Right lobe of liver (tissue), 6 donors: Measurements from ENCODE around the gene CHMP2B. TPM values are rescaled to one million over a fixed set of nuclear protein-coding genes. Genes with fewer than 3 reads are reported as not detected.

Source experiments
- ATAC-seq, 4 donors: fragments of 200-7000 bp; cut with Tn5 transposase; one replicate each; pipeline ENCODE4 v1.9.1; 2020; ENCODE audit warnings: mild to moderate bottlenecking in 4 of 4, moderate library complexity in 4 of 4
- DNase-seq, 3 donors: peaks; one replicate each; pipeline ENCODE4 v3.0.0-alpha.2; 2020
- H3K27ac ChIP-seq, 3 donors: fragments of 200-600 bp; one replicate each; pipeline ENCODE4 v1.8.0; 2022
- H3K27me3 ChIP-seq, 2 donors: fragments of 200-600 bp; one replicate each; pipeline ENCODE4 v1.8.0; 2022
- H3K36me3 ChIP-seq, 4 donors: fragments of 200-600 bp; sonication (generic) in 1 of 4; one replicate each; pipeline versions ENCODE4 v1.5.1 to v1.8.0; 2017 to 2022; ENCODE audit warnings: control low read depth in 1 of 4
- H3K4me1 ChIP-seq, 4 donors: fragments of 200-600 bp; sonication (generic) in 1 of 4; one replicate each; pipeline versions ENCODE4 v1.5.1 to v1.8.0; 2017 to 2022; ENCODE audit warnings: control low read depth in 1 of 4
- H3K4me3 ChIP-seq, 3 donors: fragments of 200-600 bp; one replicate each; pipeline ENCODE4 v1.8.0; 2022
- H3K9me3 ChIP-seq, 4 donors: fragments of 200-600 bp; sonication (generic) in 1 of 4; one replicate each; pipeline versions ENCODE4 v1.5.1 to v1.8.0; 2017 to 2022; ENCODE audit warnings: control low read depth in 1 of 4
- CTCF ChIP-seq, 4 donors: fragments of 200-600 bp in 3 of 4; fragments of 450-650 bp in 1 of 4; IDR thresholded peaks; one replicate each; pipeline versions ENCODE4 v1.5.1 to v1.8.0; 2016 to 2022; ENCODE audit warnings: antibody characterized with exemption in 4 of 4, mild to moderate bottlenecking in 2 of 4
- POLR2A ChIP-seq: fragments of 450-650 bp; IDR thresholded peaks from one replicate; pipeline ENCODE4 v1.6.1; 2017; ENCODE audit warnings: antibody characterized with exemption, mild to moderate bottlenecking
- WGBS: methylation state at CpG from one replicate; pipeline ENCODE4 v1.1.6; 2018; ENCODE audit warnings: low coverage, low lambda C conversion rate; ENCODE audit not compliant: insufficient coverage; ENCODE audit errors: missing lambda C conversion rate; 5-methylcytosine and 5-hydroxymethylcytosine counted together
- intact Hi-C, 2 donors: fragments of 100-400 bp; cut with DNase I; formaldehyde crosslinking; loops; one replicate each; pipeline versions ENCODE4 v1.11.2 to v1.14.1; 2022
- total RNA-seq, 6 experiments: library from RNA; depleted of rRNA in 2 of 6; stranded (reverse); fragments of >200 nt in 2 of 6; fragmentation: NEBNext Ultra II Directional in 3 of 6; extraction: Animal tissue kit (Norgen Biotek cat#: 25700) in 3 of 6; gene quantifications; one replicate each; pipeline versions ENCODE4 v1.1.0 to v1.2.4, GENCODE V29; 2016 to 2023
- donor health status: DM: no; HTN: yes; CAD: no.
- donor health status: DM: no; HTN: no; CAD: no.
- donor health status: DM: no; HTN: no; CAD: no.
- donor health status: DM: no; HTN: yes; CAD: no.
- donor health status: DM: no; HTN: yes; CAD: no.

CHMP2B gene
- total RNA-seq, 6 experiments from 2014 or later, result 16.9 to 34.8 (median 21.3) TPM

DNA sequence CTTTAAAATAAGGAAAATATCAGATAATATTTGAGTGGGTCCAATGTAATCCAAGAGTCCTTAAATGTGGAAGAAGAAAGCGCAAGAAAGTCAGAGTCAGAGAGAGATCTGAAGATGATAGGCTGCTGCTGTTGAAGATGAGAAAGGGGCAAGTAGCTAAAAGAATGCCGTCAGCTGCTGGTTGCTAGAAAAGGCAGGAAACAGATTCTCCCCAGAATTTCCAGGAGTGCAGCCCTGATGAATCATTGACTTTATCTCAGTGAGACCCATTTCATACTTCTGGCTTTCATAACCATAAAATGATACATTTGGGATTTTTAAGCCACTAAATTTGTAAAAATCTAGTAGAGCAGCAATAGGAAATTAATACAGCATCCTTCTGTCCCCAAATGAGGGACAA, 7.5 kb upstream of the CHMP2B start:
- Histone ChIP-seq H3K9me3 (no peaks in the 10 kb centered on the region), H3K36me3 (no peaks in the 10 kb centered on the region), H3K27me3 (no peaks in the 10 kb centered on the region), H3K27ac (no peak overlapping the region), H3K4me3 (no peak overlapping the region), H3K4me1 (no peaks in the 10 kb centered on the region)
- WGBS, result 79% methylated on average over 2 of the region's 2 CpGs
- intact Hi-C loops, result no loop called here
- no peak for DNase-seq
- no peak for TF ChIP-seq CTCF (IDR thresholded peaks at IDR 0.05)
- TF ChIP-seq POLR2A, result no peak
- no peak for ATAC-seq

DNA sequence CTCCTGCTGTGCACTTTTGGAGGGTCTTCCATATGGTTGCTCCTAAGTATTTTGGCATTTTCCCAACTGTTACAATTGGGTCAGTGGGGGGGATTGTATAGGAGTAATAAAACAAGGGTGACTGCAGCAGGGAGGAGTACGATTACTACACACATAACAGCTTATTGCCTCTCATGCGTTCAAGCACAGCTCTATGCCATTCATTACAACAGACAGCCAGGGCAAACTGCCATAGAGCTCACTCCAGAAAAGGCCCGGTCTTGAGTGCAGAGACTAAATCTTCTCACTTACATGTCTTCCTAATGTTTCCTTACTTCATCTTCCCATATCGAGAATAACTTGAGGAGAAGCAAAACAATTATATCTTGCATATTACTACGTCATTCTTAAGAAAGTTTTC, 1.4 kb upstream of the CHMP2B start:
- intact Hi-C loops, result no loop called here
- DNase-seq (no peak), ATAC-seq (no peak)
- WGBS, result 56% methylated on average over 5 of the region's 5 CpGs
- H3K27me3 ChIP-seq, result no peaks in the 10 kb centered on the region
- no peak overlapping the region for H3K4me3 ChIP-seq
- TF ChIP-seq CTCF (IDR thresholded peaks at IDR 0.05), result no peak
- TF ChIP-seq POLR2A, result no peak
- no peaks in the 10 kb centered on the region for H3K9me3 ChIP-seq
- H3K27ac ChIP-seq, result no peak overlapping the region
- peaks cover 0 to 14% (median 4%) of the 10 kb centered on the region in 4 donors for H3K4me1 ChIP-seq
- H3K36me3 ChIP-seq, result no peaks in the 10 kb centered on the region

DNA sequence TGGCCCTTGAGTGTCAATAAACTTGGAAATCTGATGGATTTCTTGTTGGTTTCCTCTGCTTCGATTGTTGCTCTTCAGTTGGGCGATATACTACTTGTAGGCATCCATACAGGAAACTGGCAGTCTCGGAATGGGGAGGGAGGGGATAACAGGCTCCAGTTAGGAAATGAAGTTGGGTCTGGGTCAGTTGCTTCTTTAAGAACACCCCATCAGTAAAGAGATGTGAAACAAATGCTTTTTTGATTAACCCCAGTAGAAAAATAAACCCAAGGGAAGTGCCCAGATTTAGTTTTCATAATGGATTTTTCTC, 681 bp downstream of the CHMP2B start:
- ATAC-seq (peak in 1 of 4 donors; percentile 2), DNase-seq (no peak)
- TF ChIP-seq POLR2A, result no peak
- TF ChIP-seq CTCF (IDR thresholded peaks at IDR 0.05), result no peak
- 0% methylated on average over 3 of the region's 3 CpGs for WGBS
- Histone ChIP-seq H3K4me1 (peaks cover 0 to 14% (median 4%) of the 10 kb centered on the region in 4 donors), H3K9me3 (no peaks in the 10 kb centered on the region), H3K27ac (peak overlapping the region; percentile 91 to 94 (median 92)), H3K36me3 (no peaks in the 10 kb centered on the region), H3K27me3 (no peaks in the 10 kb centered on the region), H3K4me3 (peak overlapping the region; percentile 77 to 98 (median 90))
- intact Hi-C loops, result no loop called here

- TF ChIP-seq POLR2A, result no peak
- TF ChIP-seq CTCF (IDR thresholded peaks at IDR 0.05), result no peak
- Histone ChIP-seq H3K4me3 (peak overlapping the region in 2 of 3 donors; percentile 90 to 98), H3K27ac (no peak overlapping the region)
Observed at GRCh38 chr3:87228316-87228715, 1.2 kb downstream of the CHMP2B start.

GRCh38 chr3:87229113-87229512, 2.0 kb downstream of the CHMP2B start:
- intact Hi-C loops, result no loop called here
- no peak for ATAC-seq
- Histone ChIP-seq H3K36me3 (no peaks in the 10 kb centered on the region), H3K4me1 (peaks cover 0 to 14% (median 4%) of the 10 kb centered on the region in 4 donors), H3K27ac (no peak overlapping the region), H3K4me3 (no peak overlapping the region), H3K27me3 (no peaks in the 10 kb centered on the region), H3K9me3 (no peaks in the 10 kb centered on the region)
- 82% methylated on average over 1 of the region's 1 CpG for WGBS
- no peak for DNase-seq
- TF ChIP-seq POLR2A (no peak), CTCF (IDR thresholded peaks at IDR 0.05) (no peak)

More at GRCh38 chr3:87228316-87228715, 1.2 kb downstream of the CHMP2B start:
- no peaks in the 10 kb centered on the region for H3K36me3 ChIP-seq
- H3K4me1 ChIP-seq, result peaks cover 0 to 14% (median 4%) of the 10 kb centered on the region in 4 donors
- H3K9me3 ChIP-seq, result no peaks in the 10 kb centered on the region
- DNase-seq, result no peak
- intact Hi-C loops, result no loop called here
- no peak for ATAC-seq
- 0% methylated on average over 1 of the region's 1 CpG for WGBS
- no peaks in the 10 kb centered on the region for H3K27me3 ChIP-seq
